Activated naive CD4-positive, alpha-beta T cell treated with anti-CD3 and anti-CD28 coated beads for 36 hours (primary cell): ENCODE measurements around the gene RD3L. TPM values are rescaled to one million over a fixed set of nuclear protein-coding genes. Genes with fewer than 3 reads are reported as not detected.
A peak's percentile ranks its signal among the peaks of the same experiment; 100 is the strongest.
"Not testable (repeated sequence)": the region's sequence is repeated elsewhere in the genome, so short reads cannot be mapped to it uniquely, and the experiment has no call there.

Source experiments
- CTCF ChIA-PET: fragments of 350-600 bp; sonication (Branson Sonifier 250); formaldehyde crosslinking; loops from one replicate; lab custom pipeline; 2021; ENCODE audit warnings: antibody characterized with exemption; lab: Charles Lee
- DNase-seq: peaks from one replicate; pipeline ENCODE4 v3.0.0-alpha.2; 2020
- H3K27ac Mint-ChIP-seq: one replicate; pipeline ENCODE4 v1.8.0; 2021; ENCODE audit warnings: mild to moderate bottlenecking, mixed read lengths
- H3K27me3 Mint-ChIP-seq: one replicate; pipeline ENCODE4 v1.8.0; 2021; ENCODE audit warnings: low read depth, mixed read lengths
- H3K36me3 Mint-ChIP-seq: one replicate; pipeline ENCODE4 v1.8.0; 2021; ENCODE audit warnings: low read depth, mixed read lengths
- H3K4me1 Mint-ChIP-seq: one replicate; pipeline ENCODE4 v1.8.0; 2021; ENCODE audit warnings: low read depth, mixed read lengths
- H3K4me3 Mint-ChIP-seq: one replicate; pipeline ENCODE4 v1.8.0; 2021; ENCODE audit warnings: mild to moderate bottlenecking, moderate library complexity, mixed read lengths
- H3K9me3 Mint-ChIP-seq: one replicate; pipeline ENCODE4 v1.8.0; 2021; ENCODE audit warnings: mixed read lengths
- intact Hi-C: fragments of 100-400 bp; cut with micrococcal nuclease; formaldehyde crosslinking; loops from one replicate; pipeline ENCODE4 v1.15.1; 2023
- total RNA-seq, 2 experiments: library from RNA; stranded (reverse); gene quantifications; one replicate each; pipeline ENCODE4 v1.2.3, GENCODE V29; 2021

RD3L gene
- not detected for total RNA-seq

- no peak within 1 kb of the TSS for H3K27ac Mint-ChIP-seq
- peaks cover 19% of the 10 kb centered on the region for H3K27me3 Mint-ChIP-seq
- no peaks in the 10 kb centered on the region for H3K36me3 Mint-ChIP-seq
- H3K4me3 Mint-ChIP-seq: no peak within 1 kb of the TSS
- H3K9me3 Mint-ChIP-seq: no peaks in the 10 kb centered on the region
- H3K4me1 Mint-ChIP-seq: no peaks in the 10 kb centered on the region
- CTCF ChIA-PET: interaction anchor here (0.5 to 0.7 kb wide), 2 partner anchors 11 to 124 kb away, joined by 3 read pairs; no protein-coding TSS in a partner anchor
- no peak for DNase-seq
- intact Hi-C loops: no loop called here
Measured at GRCh38 chr14:103941973-103942736, at the start of gene RD3L. TSS of gene RD3L (minus strand) at chr14:103942529. CDS start at chr14:103941695, 834 bp downstream.

GRCh38 chr14:103989964-103990363, 47.6 kb upstream of the RD3L start:
- Mint-ChIP-seq H3K27me3 (peaks cover 8% of the 10 kb centered on the region), H3K36me3 (no peaks in the 10 kb centered on the region), H3K4me1 (no peaks in the 10 kb centered on the region), H3K4me3 (no peak overlapping the region), H3K9me3 (peaks cover 8% of the 10 kb centered on the region), H3K27ac (no peak overlapping the region)
- intact Hi-C loops: no loop called here
- no peak for DNase-seq
- CTCF ChIA-PET: no interaction called here

GRCh38 chr14:103989034-103989433, 46.7 kb upstream of the RD3L start:
- Mint-ChIP-seq H3K4me3 (no peak overlapping the region), H3K36me3 (no peaks in the 10 kb centered on the region), H3K4me1 (no peaks in the 10 kb centered on the region), H3K27me3 (peaks cover 8% of the 10 kb centered on the region), H3K9me3 (peaks cover 8% of the 10 kb centered on the region), H3K27ac (no peak overlapping the region)
- intact Hi-C loops: no loop called here
- CTCF ChIA-PET: no interaction called here
- DNase-seq: no peak

- H3K9me3 Mint-ChIP-seq: peaks cover 7% of the 10 kb centered on the region
- intact Hi-C loops: no loop called here
- CTCF ChIA-PET: no interaction called here
Measured at GRCh38 chr14:103984196-103984595, 41.9 kb upstream of the RD3L start.

GRCh38 chr14:103980623-103981238, 38.4 kb upstream of the RD3L start:
- H3K9me3 Mint-ChIP-seq, H3K4me1 Mint-ChIP-seq, H3K36me3 Mint-ChIP-seq, H3K4me3 Mint-ChIP-seq, H3K27ac Mint-ChIP-seq, H3K27me3 Mint-ChIP-seq: not testable (repeated sequence)
- DNase-seq: peak; percentile 12
- intact Hi-C loops: loop anchor here (1.0 kb wide), 1 partner anchor 172 kb away; no protein-coding TSS in a partner anchor
- CTCF ChIA-PET: interaction anchor here (0.6 to 1.7 kb wide), 9 partner anchors 11 to 228 kb away, joined by 3 to 8 read pairs (median 4); no protein-coding TSS in a partner anchor

More at GRCh38 chr14:103984196-103984595, 41.9 kb upstream of the RD3L start:
- Mint-ChIP-seq H3K4me3 (no peak overlapping the region), H3K4me1 (no peaks in the 10 kb centered on the region), H3K27me3 (peaks cover 3% of the 10 kb centered on the region), H3K36me3 (no peaks in the 10 kb centered on the region), H3K27ac (no peak overlapping the region)
- no peak for DNase-seq

- H3K36me3 Mint-ChIP-seq: no peaks in the 10 kb centered on the region
- no peaks in the 10 kb centered on the region for H3K4me1 Mint-ChIP-seq
- H3K9me3 Mint-ChIP-seq: no peaks in the 10 kb centered on the region
- no peak overlapping the region for H3K27ac Mint-ChIP-seq
- H3K27me3 Mint-ChIP-seq: no peaks in the 10 kb centered on the region
- no peak overlapping the region for H3K4me3 Mint-ChIP-seq
- CTCF ChIA-PET: interaction anchor here (0.7 kb wide), 1 partner anchor 103 kb away, joined by 3 read pairs; no protein-coding TSS in a partner anchor
- intact Hi-C loops: no loop called here
- DNase-seq: no peak
Measured at GRCh38 chr14:103974575-103974974, 32.2 kb upstream of the RD3L start.

GRCh38 chr14:103973354-103973753, 31.0 kb upstream of the RD3L start:
- DNase-seq: no peak
- intact Hi-C loops: no loop called here
- CTCF ChIA-PET: no interaction called here
- H3K4me3 Mint-ChIP-seq: no peak overlapping the region
- H3K9me3 Mint-ChIP-seq: no peaks in the 10 kb centered on the region
- no peaks in the 10 kb centered on the region for H3K4me1 Mint-ChIP-seq
- no peaks in the 10 kb centered on the region for H3K27me3 Mint-ChIP-seq
- no peak overlapping the region for H3K27ac Mint-ChIP-seq
- H3K36me3 Mint-ChIP-seq: no peaks in the 10 kb centered on the region

GRCh38 chr14:103969961-103970360, 27.6 kb upstream of the RD3L start:
- Mint-ChIP-seq H3K9me3 (no peaks in the 10 kb centered on the region), H3K4me3 (no peak overlapping the region), H3K27me3 (no peaks in the 10 kb centered on the region), H3K27ac (no peak overlapping the region), H3K4me1 (no peaks in the 10 kb centered on the region), H3K36me3 (no peaks in the 10 kb centered on the region)
- CTCF ChIA-PET: no interaction called here
- intact Hi-C loops: no loop called here
- no peak for DNase-seq

GRCh38 chr14:103966631-103967030, 24.3 kb upstream of the RD3L start:
- CTCF ChIA-PET: interaction anchor here (0.7 kb wide), 1 partner anchor 925 kb away, joined by 3 read pairs; no protein-coding TSS in a partner anchor
- no peak for DNase-seq
- Mint-ChIP-seq H3K27me3 (no peaks in the 10 kb centered on the region), H3K4me3 (no peak overlapping the region), H3K4me1 (no peaks in the 10 kb centered on the region), H3K9me3 (no peaks in the 10 kb centered on the region), H3K36me3 (no peaks in the 10 kb centered on the region), H3K27ac (no peak overlapping the region)
- intact Hi-C loops: no loop called here

GRCh38 chr14:103961928-103962578, 19.7 kb upstream of the RD3L start:
- Mint-ChIP-seq H3K36me3 (no peaks in the 10 kb centered on the region), H3K4me3 (no peak overlapping the region), H3K9me3 (no peaks in the 10 kb centered on the region), H3K4me1 (no peaks in the 10 kb centered on the region), H3K27me3 (no peaks in the 10 kb centered on the region), H3K27ac (no peak overlapping the region)
- CTCF ChIA-PET: no interaction called here
- intact Hi-C loops: no loop called here
- DNase-seq: no peak

GRCh38 chr14:103960457-103961055, 18.2 kb upstream of the RD3L start:
- DNase-seq: no peak
- H3K27me3 Mint-ChIP-seq: no peaks in the 10 kb centered on the region
- H3K9me3 Mint-ChIP-seq: no peaks in the 10 kb centered on the region
- H3K27ac Mint-ChIP-seq: no peak overlapping the region
- H3K4me1 Mint-ChIP-seq: no peaks in the 10 kb centered on the region
- intact Hi-C loops: no loop called here
- no peak overlapping the region for H3K4me3 Mint-ChIP-seq
- CTCF ChIA-PET: no interaction called here
- H3K36me3 Mint-ChIP-seq: no peaks in the 10 kb centered on the region

- intact Hi-C loops: no loop called here
- Mint-ChIP-seq H3K4me1 (no peaks in the 10 kb centered on the region), H3K27ac (no peak overlapping the region), H3K27me3 (peaks cover 20% of the 10 kb centered on the region), H3K36me3 (no peaks in the 10 kb centered on the region), H3K9me3 (no peaks in the 10 kb centered on the region), H3K4me3 (no peak overlapping the region)
- CTCF ChIA-PET: no interaction called here
- DNase-seq: no peak
Measured at GRCh38 chr14:103949131-103949790, 6.9 kb upstream of the RD3L start.
